ENCODE results near the gene EMC1. TPM values are rescaled to one million over a fixed set of nuclear protein-coding genes. Genes with fewer than 3 reads are reported as not detected.
"Not testable (repeated sequence)": the region's sequence is repeated elsewhere in the genome, so short reads cannot be mapped to it uniquely, and the experiment has no call there.

Gene EMC1
- total RNA-seq, 2 donors from 2014 or later: 33.2 to 41.1 TPM

DNA sequence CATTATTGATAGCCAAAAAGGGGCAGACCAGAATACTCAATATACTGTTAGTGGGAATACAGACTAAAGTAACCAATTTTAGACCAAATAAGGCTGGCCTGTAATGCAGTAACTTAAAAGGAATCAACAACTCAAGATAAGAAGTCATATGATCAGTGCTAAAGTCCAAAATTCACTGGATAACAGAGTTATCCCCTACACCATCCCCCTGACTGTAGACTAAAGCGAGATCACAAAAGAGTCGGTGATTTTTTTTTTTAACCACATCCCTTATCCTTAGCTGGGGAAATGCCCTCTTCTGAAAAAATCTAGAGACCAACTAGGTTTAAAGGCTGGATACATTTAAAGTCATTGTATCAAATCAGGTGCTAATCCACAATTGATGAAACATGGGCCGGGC is 48.9 kb downstream of the EMC1 start:
- DNase-seq (no peak), ATAC-seq (peak; percentile 66)
- intact Hi-C loops (cut with DNase I, micrococcal nuclease): no loop called here

DNA sequence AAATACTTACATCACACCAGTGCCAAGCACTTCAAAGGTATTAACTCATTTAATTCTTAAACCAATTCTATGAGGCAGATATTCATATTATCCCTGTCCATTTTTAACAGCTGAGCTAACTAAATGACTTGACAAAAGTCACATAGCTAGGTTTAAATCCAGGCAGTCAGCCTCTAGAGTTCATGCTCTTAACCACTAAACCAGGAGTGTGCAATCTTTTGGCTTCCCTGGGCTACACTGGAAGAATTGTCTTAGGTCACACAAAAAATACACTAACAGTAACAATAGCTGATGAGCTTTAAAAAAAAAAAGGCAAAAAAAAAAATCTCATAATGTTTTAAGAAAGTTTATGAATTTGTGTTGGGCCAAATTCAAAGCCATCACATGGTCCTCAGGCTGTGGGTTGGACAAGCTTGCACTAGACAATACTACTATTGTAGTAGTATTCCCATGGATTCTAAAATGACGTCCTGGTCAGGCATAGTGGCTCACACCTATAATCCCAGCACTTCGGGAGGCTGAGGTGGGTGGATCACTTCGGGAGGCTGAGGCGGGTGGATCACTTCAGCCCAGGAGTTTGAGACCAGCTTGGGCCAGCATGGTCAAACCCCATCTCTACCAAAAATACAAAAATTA is 51.2 kb downstream of the EMC1 start:
- DNase-seq (no peak), ATAC-seq (no peak)
- intact Hi-C loops (cut with DNase I, micrococcal nuclease): no loop called here

GRCh38 chr1:19199329-19199968 is 51.9 kb downstream of the EMC1 start:
- intact Hi-C loops (cut with DNase I, micrococcal nuclease): no loop called here
- no peak for ATAC-seq
- no peak for DNase-seq

DNA sequence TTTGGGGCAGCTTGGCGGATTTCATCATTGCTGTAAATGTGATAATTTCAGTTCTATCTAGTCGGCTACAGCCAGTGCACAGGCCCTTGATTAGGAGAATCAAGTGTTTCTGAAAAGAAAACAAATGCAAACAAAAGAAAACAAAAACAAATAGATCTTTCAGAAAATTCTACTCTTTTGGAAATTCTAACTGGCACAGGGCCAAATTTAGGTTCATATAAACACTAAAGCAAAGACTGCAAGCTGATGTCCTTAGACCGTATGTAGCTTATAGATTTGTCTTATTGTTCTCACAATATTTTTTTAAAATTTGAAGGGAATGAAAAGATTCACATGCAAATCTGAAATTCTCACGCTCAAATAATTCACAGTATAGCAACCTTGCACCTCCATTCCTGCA is 52.5 kb downstream of the EMC1 start:
- ATAC-seq (no peak), DNase-seq (no peak)
- intact Hi-C loops (cut with DNase I, micrococcal nuclease): no loop called here

- ATAC-seq: no peak
- intact Hi-C loops (cut with DNase I, micrococcal nuclease): no loop called here
- no peak for DNase-seq
Measured at GRCh38 chr1:19197845-19198244, 53.5 kb downstream of the EMC1 start.

DNA sequence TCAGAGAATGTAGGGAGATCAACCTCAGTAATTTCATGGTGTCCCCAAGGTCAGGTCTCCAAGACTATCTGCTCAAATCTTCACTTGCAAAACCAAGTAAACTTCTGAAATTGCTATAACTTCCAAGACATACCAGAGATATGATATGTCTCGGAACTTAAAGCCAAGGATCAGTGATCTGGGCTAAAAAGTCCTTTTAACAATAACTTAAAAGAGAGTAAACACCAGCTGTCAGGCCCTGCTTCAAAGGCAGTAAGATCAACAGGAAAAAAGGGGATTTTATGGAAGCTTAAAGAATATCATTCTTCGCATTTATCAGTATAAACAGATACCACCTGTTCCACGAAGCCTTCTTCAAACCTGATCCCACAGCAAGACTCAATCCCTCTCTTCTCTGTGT is 55.0 kb downstream of the EMC1 start:
- DNase-seq (no peak), ATAC-seq (no peak)
- intact Hi-C loops (cut with DNase I, micrococcal nuclease): no loop called here

DNA sequence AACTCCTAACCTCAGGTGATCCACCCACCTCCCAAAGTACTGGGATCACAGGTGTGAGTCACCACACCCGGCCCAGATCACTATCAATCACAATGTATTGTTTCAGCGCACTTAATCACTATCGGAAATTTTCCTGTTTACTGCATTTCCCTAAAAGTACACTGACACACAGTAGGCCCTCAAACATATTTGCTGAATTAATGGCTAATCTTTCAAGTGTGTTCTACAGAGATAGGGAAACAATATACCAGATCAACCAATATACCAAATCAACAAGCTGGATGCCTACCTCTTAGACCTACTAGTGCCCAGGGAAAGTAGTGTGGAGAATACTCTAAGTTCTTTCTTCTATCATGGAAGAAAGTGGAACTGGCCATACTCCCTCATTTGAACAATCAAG is 58.3 kb downstream of the EMC1 start:
- DNase-seq (no peak), ATAC-seq (no peak)
- intact Hi-C loops (cut with DNase I, micrococcal nuclease): no loop called here

GRCh38 chr1:19191811-19192210 is 59.5 kb downstream of the EMC1 start:
- intact Hi-C loops (cut with DNase I, micrococcal nuclease): no loop called here
- ATAC-seq (no peak), DNase-seq (no peak)

DNA sequence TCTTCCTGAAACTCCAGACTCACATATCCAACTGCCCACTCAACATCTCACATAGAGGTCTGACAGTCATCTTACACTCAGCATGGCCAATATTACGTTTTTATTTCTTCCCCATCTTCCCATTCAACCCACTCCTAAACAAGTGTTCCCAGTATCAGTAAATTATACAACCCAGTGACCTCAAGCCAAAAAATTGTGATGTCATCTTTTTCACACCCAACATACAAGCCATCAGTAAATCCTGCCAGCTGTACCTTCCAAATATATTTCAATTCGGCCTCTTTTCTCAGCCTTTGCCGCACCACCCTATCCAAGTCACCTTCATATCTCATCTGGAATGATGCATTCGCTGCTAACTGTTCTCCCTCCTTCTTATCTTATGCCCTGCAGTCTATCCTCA is 60.9 kb downstream of the EMC1 start:
- DNase-seq: no peak
- no peak for ATAC-seq
- intact Hi-C loops (cut with DNase I, micrococcal nuclease): no loop called here

- ATAC-seq (no peak), DNase-seq (no peak)
- intact Hi-C loops (cut with DNase I, micrococcal nuclease): no loop called here
Measured at GRCh38 chr1:19189270-19189669, 62.1 kb downstream of the EMC1 start.

DNA sequence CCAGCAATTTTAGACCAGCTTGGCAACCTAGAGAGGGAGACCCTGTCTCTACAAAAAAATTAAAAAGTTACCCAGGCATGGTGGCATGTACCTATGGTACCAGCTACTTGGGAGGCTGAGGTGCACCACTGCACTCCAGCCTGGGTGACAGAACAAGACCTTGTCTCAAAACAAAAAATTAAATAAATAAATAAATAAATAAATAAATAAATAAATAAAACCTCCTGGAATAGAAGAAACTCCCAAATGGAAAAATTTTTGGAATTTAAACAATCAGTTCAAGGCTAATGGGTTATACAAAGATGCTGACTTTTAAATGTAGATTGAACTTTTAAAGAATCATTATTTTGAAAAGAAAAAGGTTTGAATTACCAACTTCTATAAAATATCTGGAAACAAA is 63.5 kb downstream of the EMC1 start:
- ATAC-seq (no peak), DNase-seq (no peak)
- intact Hi-C loops (cut with DNase I, micrococcal nuclease): no loop called here

- intact Hi-C loops (cut with DNase I, micrococcal nuclease): no loop called here
- ATAC-seq: no peak
- no peak for DNase-seq
Measured at GRCh38 chr1:19186001-19186400, 65.3 kb downstream of the EMC1 start.

GRCh38 chr1:19182223-19182622 is 69.1 kb downstream of the EMC1 start:
- intact Hi-C loops (cut with DNase I, micrococcal nuclease): no loop called here
- ATAC-seq (no peak), DNase-seq (no peak)

DNA sequence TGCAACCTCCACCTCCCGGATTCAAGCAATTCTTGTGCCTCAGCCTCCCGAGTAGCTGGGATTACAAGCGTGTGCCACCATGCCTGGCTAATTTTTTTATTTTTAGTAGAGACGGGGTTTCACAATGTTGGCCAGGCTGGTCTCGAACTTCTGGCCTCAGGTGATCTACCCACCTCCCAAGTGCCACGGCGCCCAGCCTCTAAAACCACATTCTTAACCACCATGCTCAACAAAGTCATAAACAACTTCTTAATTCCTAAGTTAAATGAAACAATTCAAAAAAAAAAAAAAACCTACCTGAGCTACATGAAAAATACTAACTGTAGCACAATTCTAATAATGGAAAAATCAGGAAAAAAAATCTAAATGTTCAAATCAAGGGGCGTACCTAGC is 71.1 kb downstream of the EMC1 start:
- intact Hi-C loops (cut with DNase I, micrococcal nuclease); DNase-seq; ATAC-seq: not testable (repeated sequence)

DNA sequence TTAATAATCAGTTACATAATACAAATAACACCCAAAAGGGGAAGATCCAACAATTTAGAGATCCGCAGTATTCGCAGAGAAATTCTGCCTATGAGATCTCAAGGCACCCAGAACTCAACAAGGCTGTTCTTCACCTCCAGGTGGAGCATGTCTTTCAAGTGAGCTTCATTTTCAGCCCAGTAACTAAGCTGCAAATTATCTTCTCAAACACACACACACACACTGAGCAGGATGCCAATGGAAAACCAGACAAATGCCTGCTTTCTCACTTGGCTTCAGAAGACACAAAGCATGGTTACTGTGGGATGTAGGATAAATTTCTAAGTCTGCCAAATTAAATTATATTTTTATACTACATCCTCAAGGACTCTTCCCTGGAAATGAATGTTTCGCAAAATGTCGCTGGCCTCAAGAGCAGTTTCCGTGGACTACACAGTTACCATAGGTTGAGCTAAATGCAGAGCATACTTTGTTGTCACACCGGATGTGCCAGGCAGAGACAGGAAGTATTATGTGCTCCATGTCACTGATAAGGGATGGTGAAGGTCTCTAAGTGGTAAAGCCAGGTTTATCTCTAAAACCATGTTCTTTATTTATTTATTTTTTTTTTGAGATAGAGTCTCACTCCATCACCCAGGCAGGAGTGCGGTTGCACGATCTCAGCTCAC is 71.6 kb downstream of the EMC1 start:
- ATAC-seq (peak; percentile 66), DNase-seq (no peak)

DNA sequence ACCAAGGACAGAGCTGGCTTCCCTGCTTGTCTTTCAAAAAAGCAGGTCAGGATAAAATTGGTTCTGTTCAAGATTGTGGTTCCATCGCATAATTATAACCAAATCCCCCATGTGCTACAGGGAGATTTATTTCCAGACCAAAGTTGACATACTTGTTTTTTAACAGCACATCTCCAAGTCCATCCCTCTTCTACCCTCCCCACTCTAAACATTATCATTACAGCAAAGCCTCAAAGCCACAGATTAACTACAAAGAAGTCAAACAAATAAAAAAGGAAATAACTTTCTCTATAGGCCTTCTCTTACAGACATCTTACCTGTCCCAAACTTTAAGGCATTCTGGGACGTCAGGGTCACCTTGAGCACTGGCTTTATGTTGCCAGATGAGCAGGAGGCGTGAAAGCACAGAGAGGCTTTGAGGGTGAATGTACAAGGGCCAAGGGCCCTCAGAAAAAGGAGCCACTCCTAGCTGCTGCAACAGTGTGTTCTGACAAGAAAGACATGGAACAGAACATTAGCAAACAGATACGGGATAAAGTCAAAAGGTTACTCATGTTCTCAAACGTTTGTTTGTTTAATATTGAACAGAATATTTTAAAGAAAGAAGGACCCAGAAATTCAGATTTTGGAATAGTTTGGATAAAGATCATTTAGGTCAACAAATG is 72.5 kb downstream of the EMC1 start:
- DNase-seq (no peak), ATAC-seq (no peak)
- intact Hi-C loops (cut with DNase I, micrococcal nuclease): no loop called here

More for the DNA sequence above, 71.6 kb downstream of the EMC1 start:
- intact Hi-C loops (cut with DNase I, micrococcal nuclease): no loop called here

GRCh38 chr1:19177811-19178210 is 73.5 kb downstream of the EMC1 start:
- intact Hi-C loops (cut with DNase I, micrococcal nuclease): no loop called here
- ATAC-seq (no peak), DNase-seq (no peak)

GRCh38 chr1:19169642-19170041 is 81.7 kb downstream of the EMC1 start:
- no peak for DNase-seq
- intact Hi-C loops (cut with DNase I, micrococcal nuclease): no loop called here
- no peak for ATAC-seq

- ATAC-seq: no peak
- intact Hi-C loops (cut with DNase I, micrococcal nuclease): no loop called here
- no peak for DNase-seq
Measured at GRCh38 chr1:19167140-19167539, 84.2 kb downstream of the EMC1 start.

- ATAC-seq (peak; percentile 81), DNase-seq (no peak)
- intact Hi-C loops (cut with DNase I, micrococcal nuclease): no loop called here
Measured at GRCh38 chr1:19166066-19166465, 85.3 kb downstream of the EMC1 start.

All from left colon (tissue), 2 donors.